Glomerular endothelial cell (primary cell): ENCODE data around the gene TLR3. TPM values are rescaled to one million over a fixed set of nuclear protein-coding genes. Genes with fewer than 3 reads are reported as not detected.

ENCODE experiments used
- DNase-seq: peaks from one replicate; pipeline ENCODE4 v3.0.0-alpha.2; 2011; ENCODE audit warnings: low read depth, low spot score; ENCODE audit errors: extremely low read depth
- total RNA-seq: library from RNA; depleted of rRNA; stranded (reverse); fragments of >200 nt; gene quantifications from 2 replicates; pipeline ENCODE4 v1.2.3, GENCODE V29; 2015

TLR3 gene
- total RNA-seq, 1 donor from 2014 or later, result 7.4 TPM

GRCh38 chr4:186104114-186104889, 35.3 kb downstream of the TLR3 start, which contains the start of gene FAM149A:
Gene FAM149A, plus strand, starts transcription at chr4:186104704.
- no peak for DNase-seq

GRCh38 chr4:186104890-186105646, 36.1 kb downstream of the TLR3 start:
- DNase-seq, result no peak

GRCh38 chr4:186105647-186106321, 36.8 kb downstream of the TLR3 start:
- no peak for DNase-seq

GRCh38 chr4:186107947-186108346, 39.0 kb downstream of the TLR3 start:
- no peak for DNase-seq

GRCh38 chr4:186108391-186108790, 39.4 kb downstream of the TLR3 start:
- no peak for DNase-seq

GRCh38 chr4:186109245-186109644, 40.3 kb downstream of the TLR3 start:
- no peak for DNase-seq

- no peak for DNase-seq
These were observed 47.7 kb downstream of the TLR3 start for GRCh38 chr4:186116697-186117096.

- DNase-seq, result no peak
These were observed 49.6 kb downstream of the TLR3 start for GRCh38 chr4:186118582-186118981.

- no peak for DNase-seq
These were observed 52.1 kb downstream of the TLR3 start for GRCh38 chr4:186121057-186121456.

GRCh38 chr4:186128842-186129241, 59.9 kb downstream of the TLR3 start:
- no peak for DNase-seq

- no peak for DNase-seq
These were observed 63.0 kb downstream of the TLR3 start for GRCh38 chr4:186131935-186132334.

GRCh38 chr4:186132577-186133242, 63.8 kb downstream of the TLR3 start:
- no peak for DNase-seq

GRCh38 chr4:186134257-186134656, 65.3 kb downstream of the TLR3 start:
- DNase-seq, result no peak

- no peak for DNase-seq
These were observed 65.9 kb downstream of the TLR3 start for GRCh38 chr4:186134861-186135260.

GRCh38 chr4:186137196-186137794, 68.3 kb downstream of the TLR3 start:
- no peak for DNase-seq

Other genes starting within 250 kb of the TLR3 start
- 1.2 and 2.3 TPM in 2 replicates for gene FAM149A, start 35.5 kb downstream of the TLR3 start, total RNA-seq
- 6.7 and 13.8 TPM in 2 replicates for gene CYP4V2, start 122.4 kb downstream of the TLR3 start, total RNA-seq
- 0.15 TPM in 1 of 2 replicates, not detected in the other for gene KLKB1, start 158.4 kb downstream of the TLR3 start, total RNA-seq
- not detected in 2 replicates for gene F11, start 197.0 kb downstream of the TLR3 start, total RNA-seq